ENCODE measurements around the gene PNMT.

DNA sequence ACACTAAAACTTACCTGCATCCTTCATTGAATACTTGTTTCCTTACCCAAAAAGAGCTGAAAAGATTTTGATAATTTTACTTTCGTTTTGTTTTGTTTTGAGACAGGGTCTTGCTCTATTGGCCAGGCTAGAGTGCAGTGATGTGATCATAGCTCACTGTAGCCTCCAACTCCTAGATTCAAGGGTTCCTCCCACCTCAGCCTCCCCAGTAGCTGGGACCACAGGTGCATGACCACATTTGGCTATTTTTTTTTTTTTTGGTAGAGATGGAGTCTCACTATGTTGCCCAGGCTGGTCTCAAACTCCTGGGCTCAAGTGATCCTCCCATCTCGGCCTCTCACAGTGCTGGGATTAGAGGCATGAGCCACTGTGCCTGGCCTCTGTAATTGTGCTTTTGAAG is 13.1 kb upstream of the PNMT start:
- TF ChIP-seq, protein P1, sequence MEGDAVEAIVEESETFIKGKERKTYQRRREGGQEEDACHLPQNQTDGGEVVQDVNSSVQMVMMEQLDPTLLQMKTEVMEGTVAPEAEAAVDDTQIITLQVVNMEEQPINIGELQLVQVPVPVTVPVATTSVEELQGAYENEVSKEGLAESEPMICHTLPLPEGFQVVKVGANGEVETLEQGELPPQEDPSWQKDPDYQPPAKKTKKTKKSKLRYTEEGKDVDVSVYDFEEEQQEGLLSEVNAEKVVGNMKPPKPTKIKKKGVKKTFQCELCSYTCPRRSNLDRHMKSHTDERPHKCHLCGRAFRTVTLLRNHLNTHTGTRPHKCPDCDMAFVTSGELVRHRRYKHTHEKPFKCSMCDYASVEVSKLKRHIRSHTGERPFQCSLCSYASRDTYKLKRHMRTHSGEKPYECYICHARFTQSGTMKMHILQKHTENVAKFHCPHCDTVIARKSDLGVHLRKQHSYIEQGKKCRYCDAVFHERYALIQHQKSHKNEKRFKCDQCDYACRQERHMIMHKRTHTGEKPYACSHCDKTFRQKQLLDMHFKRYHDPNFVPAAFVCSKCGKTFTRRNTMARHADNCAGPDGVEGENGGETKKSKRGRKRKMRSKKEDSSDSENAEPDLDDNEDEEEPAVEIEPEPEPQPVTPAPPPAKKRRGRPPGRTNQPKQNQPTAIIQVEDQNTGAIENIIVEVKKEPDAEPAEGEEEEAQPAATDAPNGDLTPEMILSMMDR (IDR thresholded peaks at IDR 0.05), result no peak
- TF ChIP-seq POLR2A (IDR thresholded peaks at IDR 0.05), result no peak
